Measurements from ENCODE around the gene OCIAD2.

DNA sequence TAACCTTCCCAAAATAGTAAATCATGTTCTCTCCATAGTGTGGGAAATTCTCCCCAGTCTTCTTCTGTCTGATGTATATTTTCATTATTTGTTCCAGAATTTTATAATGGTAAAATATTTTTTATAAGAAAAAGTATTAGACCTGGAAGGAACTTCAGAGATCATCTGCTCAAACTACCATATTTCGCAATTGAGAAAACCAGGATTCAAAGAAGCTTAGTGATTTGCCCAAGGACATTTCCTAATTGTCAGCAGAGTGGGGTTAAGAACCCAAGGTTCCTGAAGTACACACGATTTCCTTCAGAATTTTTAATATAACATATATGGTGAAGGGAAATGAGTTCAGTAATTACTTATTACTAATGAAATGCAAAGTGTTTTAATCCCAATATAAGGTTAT, 51.6 kb downstream of the OCIAD2 start:
- TF ChIP-seq, protein P1, sequence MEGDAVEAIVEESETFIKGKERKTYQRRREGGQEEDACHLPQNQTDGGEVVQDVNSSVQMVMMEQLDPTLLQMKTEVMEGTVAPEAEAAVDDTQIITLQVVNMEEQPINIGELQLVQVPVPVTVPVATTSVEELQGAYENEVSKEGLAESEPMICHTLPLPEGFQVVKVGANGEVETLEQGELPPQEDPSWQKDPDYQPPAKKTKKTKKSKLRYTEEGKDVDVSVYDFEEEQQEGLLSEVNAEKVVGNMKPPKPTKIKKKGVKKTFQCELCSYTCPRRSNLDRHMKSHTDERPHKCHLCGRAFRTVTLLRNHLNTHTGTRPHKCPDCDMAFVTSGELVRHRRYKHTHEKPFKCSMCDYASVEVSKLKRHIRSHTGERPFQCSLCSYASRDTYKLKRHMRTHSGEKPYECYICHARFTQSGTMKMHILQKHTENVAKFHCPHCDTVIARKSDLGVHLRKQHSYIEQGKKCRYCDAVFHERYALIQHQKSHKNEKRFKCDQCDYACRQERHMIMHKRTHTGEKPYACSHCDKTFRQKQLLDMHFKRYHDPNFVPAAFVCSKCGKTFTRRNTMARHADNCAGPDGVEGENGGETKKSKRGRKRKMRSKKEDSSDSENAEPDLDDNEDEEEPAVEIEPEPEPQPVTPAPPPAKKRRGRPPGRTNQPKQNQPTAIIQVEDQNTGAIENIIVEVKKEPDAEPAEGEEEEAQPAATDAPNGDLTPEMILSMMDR (IDR thresholded peaks at IDR 0.05), result no peak
- no peak for TF ChIP-seq POLR2A (IDR thresholded peaks at IDR 0.05)

Data from adrenal gland (tissue), 5 donors.